Measurements from ENCODE around the gene PGM3. TPM values are rescaled to one million over a fixed set of nuclear protein-coding genes. Genes with fewer than 3 reads are reported as not detected.
"Not testable (repeated sequence)": the region's sequence is repeated elsewhere in the genome, so short reads cannot be mapped to it uniquely, and the experiment has no call there.

PGM3 gene
- total and polyA plus RNA-seq, 11 donors: 3.8 to 25.1 (median 15.8) TPM

DNA sequence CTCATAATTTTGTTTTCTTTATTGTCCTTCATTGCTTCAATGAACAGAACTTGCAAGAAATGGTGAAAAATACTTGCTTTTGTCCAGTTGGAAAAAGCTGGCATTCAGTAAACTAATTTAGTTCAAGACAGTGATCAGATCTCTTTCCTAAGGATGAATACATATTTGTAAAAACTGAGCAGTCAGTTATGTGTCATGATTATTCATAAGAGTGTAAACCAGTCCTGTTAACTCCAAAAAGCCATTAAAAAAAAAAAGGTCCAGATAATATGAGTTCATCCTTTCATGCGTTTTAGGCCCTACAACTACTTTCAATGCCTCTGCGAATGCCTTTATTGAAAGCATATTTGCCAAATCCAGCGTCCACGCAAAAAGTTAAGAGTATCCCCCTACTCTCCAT lies 609 bp downstream of the PGM3 start:
- TF ChIP-seq POLR2A (IDR thresholded peaks at IDR 0.05): no peak
- TF ChIP-seq, protein P1, sequence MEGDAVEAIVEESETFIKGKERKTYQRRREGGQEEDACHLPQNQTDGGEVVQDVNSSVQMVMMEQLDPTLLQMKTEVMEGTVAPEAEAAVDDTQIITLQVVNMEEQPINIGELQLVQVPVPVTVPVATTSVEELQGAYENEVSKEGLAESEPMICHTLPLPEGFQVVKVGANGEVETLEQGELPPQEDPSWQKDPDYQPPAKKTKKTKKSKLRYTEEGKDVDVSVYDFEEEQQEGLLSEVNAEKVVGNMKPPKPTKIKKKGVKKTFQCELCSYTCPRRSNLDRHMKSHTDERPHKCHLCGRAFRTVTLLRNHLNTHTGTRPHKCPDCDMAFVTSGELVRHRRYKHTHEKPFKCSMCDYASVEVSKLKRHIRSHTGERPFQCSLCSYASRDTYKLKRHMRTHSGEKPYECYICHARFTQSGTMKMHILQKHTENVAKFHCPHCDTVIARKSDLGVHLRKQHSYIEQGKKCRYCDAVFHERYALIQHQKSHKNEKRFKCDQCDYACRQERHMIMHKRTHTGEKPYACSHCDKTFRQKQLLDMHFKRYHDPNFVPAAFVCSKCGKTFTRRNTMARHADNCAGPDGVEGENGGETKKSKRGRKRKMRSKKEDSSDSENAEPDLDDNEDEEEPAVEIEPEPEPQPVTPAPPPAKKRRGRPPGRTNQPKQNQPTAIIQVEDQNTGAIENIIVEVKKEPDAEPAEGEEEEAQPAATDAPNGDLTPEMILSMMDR (IDR thresholded peaks at IDR 0.05): no peak
- peak overlapping the region; percentile 66 to 99 (median 82) for H3K4me3 ChIP-seq
- WGBS, 4 donors: 1 to 3% (median 1%) methylated on average over 4 of the region's 4 CpGs
- ATAC-seq (no peak), DNase-seq (no peak)
- H3K27me3 ChIP-seq: no peaks in the 10 kb centered on the region
- peaks cover 0 to 29% (median 16%) of the 10 kb centered on the region in 12 donors for H3K4me1 ChIP-seq
- H3K27ac ChIP-seq: peak overlapping the region in 9 of 12 donors; percentile 72 to 90 (median 79)
- intact Hi-C loops (cut with DNase I): loop anchor here in 7 of 10 donors (5.0 to 10.0 kb wide), 5 partner anchors 118 to 948 kb away; partner anchors contain the start of genes DOP1A (in 3 of the 7), IBTK (in 3 of the 7), UBE3D (in 3 of the 7) and TPBG (in 2 of the 7)
- H3K9me3 ChIP-seq: no peaks in the 10 kb centered on the region
- H3K36me3 ChIP-seq: peaks cover 0 to 51% (median 38%) of the 10 kb centered on the region in 9 donors

DNA sequence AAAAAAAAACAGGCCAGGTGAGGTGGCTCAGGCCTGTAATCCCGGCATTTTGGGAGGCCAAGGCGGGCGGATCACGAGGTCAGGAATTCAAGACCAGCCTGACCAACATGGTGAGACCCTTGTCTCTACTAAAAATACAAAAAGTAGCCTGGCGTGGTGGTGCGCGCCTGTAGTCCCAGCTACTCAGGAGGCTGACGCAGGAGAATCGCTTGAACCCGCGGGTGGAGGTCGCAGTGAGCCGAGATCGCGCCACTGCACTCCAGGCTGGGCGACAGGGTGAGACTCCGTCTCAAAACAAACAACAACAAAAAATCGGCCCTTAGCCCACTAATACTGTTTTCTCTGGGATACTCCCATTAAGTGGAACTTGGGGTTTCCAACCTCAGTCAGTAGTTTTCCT lies 1.1 kb downstream of the PGM3 start:
- peaks cover 0 to 29% (median 16%) of the 10 kb centered on the region in 12 donors for H3K4me1 ChIP-seq
- DNase-seq, H3K9me3 ChIP-seq, H3K27ac ChIP-seq, H3K27me3 ChIP-seq, ATAC-seq: not testable (repeated sequence)
- peak overlapping the region in 10 of 12 donors; percentile 66 to 99 (median 80) for H3K4me3 ChIP-seq
- intact Hi-C loops (cut with DNase I): loop anchor here in 7 of 10 donors (5.0 to 10.0 kb wide), 5 partner anchors 117 to 947 kb away; partner anchors contain the start of genes DOP1A (in 3 of the 7), IBTK (in 3 of the 7), UBE3D (in 3 of the 7) and TPBG (in 2 of the 7)
- H3K36me3 ChIP-seq: peaks cover 0 to 51% (median 40%) of the 10 kb centered on the region in 9 donors
- 90 to 94% (median 93%) methylated on average over 18 of the region's 18 CpGs for WGBS, 4 donors

- peaks cover 0 to 51% (median 40%) of the 10 kb centered on the region in 9 donors for H3K36me3 ChIP-seq
Observed at GRCh38 chr6:83190626-83191025, 2.4 kb downstream of the PGM3 start.

GRCh38 chr6:83188501-83188900 lies 4.6 kb downstream of the PGM3 start:
- TF ChIP-seq, protein P1 (IDR thresholded peaks at IDR 0.05): no peak
- no peak for TF ChIP-seq POLR2A (IDR thresholded peaks at IDR 0.05)
- H3K4me1 ChIP-seq: peaks cover 0 to 17% (median 8%) of the 10 kb centered on the region in 12 donors
- H3K27me3 ChIP-seq: no peaks in the 10 kb centered on the region
- intact Hi-C loops (cut with DNase I): no loop called here
- no peak for DNase-seq
- 66 to 72% (median 69%) methylated on average over 3 of the region's 3 CpGs for WGBS, 4 donors
- H3K36me3 ChIP-seq: peaks cover 0 to 65% (median 57%) of the 10 kb centered on the region in 9 donors
- no peaks in the 10 kb centered on the region for H3K9me3 ChIP-seq
- H3K4me3 ChIP-seq: no peak overlapping the region
- no peak overlapping the region for H3K27ac ChIP-seq
- ATAC-seq: no peak

More at GRCh38 chr6:83190626-83191025, 2.4 kb downstream of the PGM3 start:
- no peak for DNase-seq
- no peak for ATAC-seq
- Histone ChIP-seq H3K9me3 (no peaks in the 10 kb centered on the region), H3K27me3 (no peaks in the 10 kb centered on the region), H3K4me3 (no peak overlapping the region), H3K27ac (no peak overlapping the region), H3K4me1 (peaks cover 0 to 29% (median 16%) of the 10 kb centered on the region in 12 donors)
- TF ChIP-seq POLR2A (IDR thresholded peaks at IDR 0.05): no peak
- TF ChIP-seq, protein P1 (IDR thresholded peaks at IDR 0.05): no peak
- WGBS, 4 donors: 91 to 98% (median 96%) methylated on average over 6 of the region's 6 CpGs
- intact Hi-C loops (cut with DNase I): loop anchor here in 7 of 10 donors (5.0 to 10.0 kb wide), 5 partner anchors 116 to 946 kb away; partner anchors contain the start of genes DOP1A (in 3 of the 7), IBTK (in 3 of the 7), UBE3D (in 3 of the 7) and TPBG (in 2 of the 7)

Measured in heart left ventricle (tissue), 16 donors.